PC-3 (cell line): ENCODE measurements around the gene PHEX. TPM values are rescaled to one million over a fixed set of nuclear protein-coding genes. Genes with fewer than 3 reads are reported as not detected.

Source experiments
- ATAC-seq: fragments of 200-7000 bp; cut with Tn5 transposase; 2 replicates; pipeline ENCODE4 v1.9.1; 2020; ENCODE audit warnings: mild to moderate bottlenecking, moderate library complexity
- BruUV-seq: library from RNA; stranded (reverse); fragments of 400-500 nt; replicated peaks from 2 replicates; lab custom pipeline; 2021; lab: Mats Ljungman, UMichigan
- CTCF ChIA-PET: fragments of 300-600 bp; sonication (Branson Sonifier 250); formaldehyde crosslinking; loops from one replicate; lab custom pipeline; 2022; ENCODE audit warnings: antibody characterized with exemption; lab: Charles Lee
- POLR2A ChIA-PET: fragments of 300-600 bp; sonication (Branson Sonifier 250); formaldehyde crosslinking; loops from one replicate; lab custom pipeline; 2022; ENCODE audit warnings: antibody characterized with exemption; ENCODE audit not compliant: unreplicated experiment; lab: Charles Lee
- DNase-seq: peaks from one replicate; pipeline ENCODE4 v3.0.0-alpha.2; 2015
- H2AFZ ChIP-seq: fragments of 300-600 bp; sonication (generic); 2 replicates; pipeline ENCODE4 v1.6.0; 2016; ENCODE audit warnings: antibody characterized with exemption, low read length
- H3F3A ChIP-seq: fragments of 300-600 bp; sonication (generic); one replicate; pipeline ENCODE4 v1.6.0; 2017; ENCODE audit warnings: antibody characterized with exemption, low read length, control low read depth, mild to moderate bottlenecking; ENCODE audit not compliant: unreplicated experiment
- H3K27ac ChIP-seq: fragments of 300-600 bp; sonication (generic); 2 replicates; pipeline ENCODE4 v1.5.1; 2016; ENCODE audit warnings: mild to moderate bottlenecking, low read length
- H3K27me3 ChIP-seq: fragments of 300-600 bp; sonication (generic); 2 replicates; pipeline ENCODE4 v1.6.1; 2016; ENCODE audit warnings: low read length, mixed read lengths
- H3K36me3 ChIP-seq: fragments of 300-600 bp; sonication (generic); 2 replicates; pipeline ENCODE4 v1.6.1; 2016; ENCODE audit warnings: low read depth, mixed run types, low read length, mixed read lengths
- H3K4me1 ChIP-seq: fragments of 300-600 bp; sonication (generic); 2 replicates; pipeline ENCODE4 v1.5.1; 2016; ENCODE audit warnings: low read length; ENCODE audit not compliant: insufficient read depth
- H3K4me2 ChIP-seq: fragments of 300-600 bp; sonication (generic); 2 replicates; pipeline ENCODE4 v1.6.0; 2016; ENCODE audit warnings: low read length
- H3K4me3 ChIP-seq: fragments of 300-600 bp; sonication (generic); 2 replicates; pipeline ENCODE4 v1.5.1; 2016; ENCODE audit warnings: mild to moderate bottlenecking, low read length, mixed read lengths
- H3K79me2 ChIP-seq: fragments of 300-600 bp; sonication (generic); 2 replicates; pipeline ENCODE4 v1.6.1; 2017; ENCODE audit warnings: low read length, mixed read lengths
- H3K9ac ChIP-seq: fragments of 300-600 bp; sonication (generic); 2 replicates; pipeline ENCODE4 v1.6.0; 2016; ENCODE audit warnings: mild to moderate bottlenecking, low read length
- H3K9me2 ChIP-seq: fragments of 300-600 bp; sonication (generic); replicated peaks from 2 replicates; pipeline ENCODE4 v1.6.1; 2016; ENCODE audit warnings: mixed run types, low read length, mixed read lengths
- H3K9me3 ChIP-seq: fragments of 300-600 bp; sonication (generic); 2 replicates; pipeline ENCODE4 v1.6.1; 2016; ENCODE audit warnings: low read length, mixed read lengths
- H4K20me1 ChIP-seq: fragments of 300-600 bp; sonication (generic); 2 replicates; pipeline ENCODE4 v1.6.1; 2016; ENCODE audit warnings: low read length, mixed read lengths
- EZH2 ChIP-seq: fragments of 300-600 bp; sonication (generic); IDR thresholded peaks from one replicate; pipeline ENCODE4 v1.6.1; 2017; ENCODE audit warnings: antibody characterized with exemption, mild to moderate bottlenecking, low read length; ENCODE audit not compliant: unreplicated experiment
- EZH2phosphoT487 ChIP-seq: fragments of 300-600 bp; sonication (generic); IDR thresholded peaks from 2 replicates; pipeline ENCODE4 v1.6.1; 2018; ENCODE audit warnings: mild to moderate bottlenecking, antibody characterized with exemption, low read length, borderline replicate concordance
- intact Hi-C: fragments of 100-400 bp; cut with micrococcal nuclease; formaldehyde crosslinking; loops from 2 replicates; pipeline ENCODE4 v1.9.0; 2023
- total RNA-seq: library from RNA; depleted of rRNA; stranded (reverse); fragments of >200 nt; gene quantifications from 2 replicates; pipeline ENCODE4 v1.2.3, GENCODE V29; 2014
- TF ChIP-seq, protein P1 (sequence below): fragments of 300-600 bp; sonication (generic); conservative IDR thresholded peaks from 2 replicates; pipeline ENCODE4 v1.5.1; 2017; ENCODE audit warnings: antibody characterized with exemption, low read depth, mild to moderate bottlenecking, low read length

PHEX gene
- total RNA-seq, 1 experiment from 2014 or later, result 0.62 TPM

DNA sequence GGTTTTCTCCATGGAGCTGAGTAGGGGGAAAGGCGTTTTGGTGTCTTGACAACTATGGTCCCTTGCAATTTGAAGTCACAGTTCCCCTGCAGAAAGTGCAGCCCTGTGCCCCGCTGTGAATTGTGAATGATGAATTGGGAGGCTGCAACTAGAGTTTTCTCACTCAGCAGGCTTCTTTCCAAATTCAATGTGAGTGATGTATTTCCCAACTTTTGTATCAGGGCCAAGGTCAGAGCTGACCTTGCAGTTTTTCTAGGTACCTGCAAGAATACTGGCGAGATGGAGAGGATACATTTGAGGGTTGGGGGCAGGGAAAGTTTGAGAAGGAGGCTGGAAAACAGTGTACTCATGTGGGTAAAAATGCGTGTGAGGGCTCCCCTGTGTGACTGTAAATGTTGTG is 11.7 kb downstream of the PHEX start:
- DNase-seq, result no peak
- CTCF ChIA-PET, result no interaction called here

DNA sequence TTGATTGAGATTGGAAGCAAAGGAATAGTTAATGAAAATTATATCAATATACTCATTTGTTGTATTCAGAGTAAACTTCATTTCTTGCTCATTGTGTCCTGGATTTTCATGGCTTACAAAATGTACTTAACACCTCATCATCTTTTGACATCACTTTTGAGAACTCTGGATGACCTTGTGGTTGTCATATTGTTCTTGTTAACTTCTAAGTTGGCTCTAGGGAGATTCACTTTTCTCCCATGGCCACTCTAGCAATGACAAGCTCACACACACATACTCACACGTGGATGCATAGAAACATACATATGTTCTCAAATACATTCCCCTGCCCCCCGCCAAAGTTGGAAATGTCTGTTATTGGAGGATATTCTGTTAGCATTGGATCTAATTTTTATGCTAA is 15.3 kb downstream of the PHEX start:
- Histone ChIP-seq H3K9me3 (no peaks in the 10 kb centered on the region), H3K36me3 (no peaks in the 10 kb centered on the region), H3K4me3 (no peak overlapping the region), H2AFZ (no peak overlapping the region), H3K27me3 (no peaks in the 10 kb centered on the region), H3K4me1 (no peaks in the 10 kb centered on the region), H3K9ac (no peak overlapping the region), H3K4me2 (no peak overlapping the region), H3K79me2 (no peaks in the 10 kb centered on the region), H3K27ac (no peak overlapping the region), H3F3A (no peaks in the 10 kb centered on the region), H3K9me2 (no peaks in the 10 kb centered on the region), H4K20me1 (no peaks in the 10 kb centered on the region)
- ChIA-PET POLR2A (no interaction called here), CTCF (no interaction called here)
- no TSS peak for BruUV-seq
- DNase-seq, result no peak
- intact Hi-C loops, result no loop called here
- ATAC-seq, result no peak
- TF ChIP-seq, protein P1, sequence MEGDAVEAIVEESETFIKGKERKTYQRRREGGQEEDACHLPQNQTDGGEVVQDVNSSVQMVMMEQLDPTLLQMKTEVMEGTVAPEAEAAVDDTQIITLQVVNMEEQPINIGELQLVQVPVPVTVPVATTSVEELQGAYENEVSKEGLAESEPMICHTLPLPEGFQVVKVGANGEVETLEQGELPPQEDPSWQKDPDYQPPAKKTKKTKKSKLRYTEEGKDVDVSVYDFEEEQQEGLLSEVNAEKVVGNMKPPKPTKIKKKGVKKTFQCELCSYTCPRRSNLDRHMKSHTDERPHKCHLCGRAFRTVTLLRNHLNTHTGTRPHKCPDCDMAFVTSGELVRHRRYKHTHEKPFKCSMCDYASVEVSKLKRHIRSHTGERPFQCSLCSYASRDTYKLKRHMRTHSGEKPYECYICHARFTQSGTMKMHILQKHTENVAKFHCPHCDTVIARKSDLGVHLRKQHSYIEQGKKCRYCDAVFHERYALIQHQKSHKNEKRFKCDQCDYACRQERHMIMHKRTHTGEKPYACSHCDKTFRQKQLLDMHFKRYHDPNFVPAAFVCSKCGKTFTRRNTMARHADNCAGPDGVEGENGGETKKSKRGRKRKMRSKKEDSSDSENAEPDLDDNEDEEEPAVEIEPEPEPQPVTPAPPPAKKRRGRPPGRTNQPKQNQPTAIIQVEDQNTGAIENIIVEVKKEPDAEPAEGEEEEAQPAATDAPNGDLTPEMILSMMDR, result no peak
- TF ChIP-seq EZH2, result no peak
- TF ChIP-seq EZH2phosphoT487, result no peak

More for the DNA sequence above, 11.7 kb downstream of the PHEX start:
- POLR2A ChIA-PET, result no interaction called here
- Histone ChIP-seq H3K9me2 (no peaks in the 10 kb centered on the region), H3K9me3 (no peaks in the 10 kb centered on the region), H3K4me1 (no peaks in the 10 kb centered on the region), H3K9ac (no peak overlapping the region), H3K36me3 (no peaks in the 10 kb centered on the region), H3K4me2 (no peak overlapping the region), H3K27ac (no peak overlapping the region), H3F3A (no peaks in the 10 kb centered on the region), H2AFZ (no peak overlapping the region), H3K79me2 (no peaks in the 10 kb centered on the region), H3K27me3 (no peaks in the 10 kb centered on the region), H4K20me1 (no peaks in the 10 kb centered on the region), H3K4me3 (no peak overlapping the region)
- no peak for TF ChIP-seq EZH2
- TF ChIP-seq, protein P1, result no peak
- no peak for TF ChIP-seq EZH2phosphoT487
- ATAC-seq, result no peak
- intact Hi-C loops, result no loop called here
- BruUV-seq, result no TSS peak

DNA sequence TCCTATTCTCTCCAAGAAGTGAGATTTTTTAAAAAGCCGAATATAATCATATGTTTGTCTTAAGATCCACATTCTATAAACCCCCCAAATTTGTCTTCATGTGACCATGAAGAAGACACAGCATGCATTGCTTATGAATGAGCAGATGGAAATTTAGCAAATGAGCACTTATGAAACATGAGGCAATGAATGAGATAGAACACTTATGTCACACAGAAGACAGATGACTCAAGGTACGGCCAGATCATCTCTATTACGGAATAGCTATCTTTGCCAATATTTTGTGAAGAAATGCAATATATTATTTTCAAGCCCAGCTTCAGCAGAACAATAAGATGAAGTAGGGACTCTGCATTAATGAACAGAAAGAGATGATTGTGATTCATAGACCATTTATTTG is 21.4 kb downstream of the PHEX start:
- H3F3A ChIP-seq, result no peaks in the 10 kb centered on the region
- H4K20me1 ChIP-seq, result no peaks in the 10 kb centered on the region
- H3K36me3 ChIP-seq, result no peaks in the 10 kb centered on the region
- H2AFZ ChIP-seq, result no peak overlapping the region
- H3K9me3 ChIP-seq, result no peaks in the 10 kb centered on the region
- no peaks in the 10 kb centered on the region for H3K9me2 ChIP-seq
- no peak for DNase-seq
- no peaks in the 10 kb centered on the region for H3K79me2 ChIP-seq
- no peaks in the 10 kb centered on the region for H3K4me1 ChIP-seq
- H3K4me3 ChIP-seq, result no peak overlapping the region
- H3K9ac ChIP-seq, result no peak overlapping the region
- no peak overlapping the region for H3K4me2 ChIP-seq
- CTCF ChIA-PET, result no interaction called here
- POLR2A ChIA-PET, result no interaction called here
- H3K27me3 ChIP-seq, result no peaks in the 10 kb centered on the region
- intact Hi-C loops, result no loop called here
- H3K27ac ChIP-seq, result no peak overlapping the region
- TF ChIP-seq EZH2 (no peak), EZH2phosphoT487 (no peak)
- TF ChIP-seq, protein P1, result no peak
- ATAC-seq, result no peak
- BruUV-seq, result no TSS peak
